ENCODE data around the gene NELFE. TPM values are rescaled to one million over a fixed set of nuclear protein-coding genes. Genes with fewer than 3 reads are reported as not detected.

NELFE gene
- total RNA-seq, 4 donors from 2014 or later, result 58.8 to 96.6 (median 68.5) TPM

DNA sequence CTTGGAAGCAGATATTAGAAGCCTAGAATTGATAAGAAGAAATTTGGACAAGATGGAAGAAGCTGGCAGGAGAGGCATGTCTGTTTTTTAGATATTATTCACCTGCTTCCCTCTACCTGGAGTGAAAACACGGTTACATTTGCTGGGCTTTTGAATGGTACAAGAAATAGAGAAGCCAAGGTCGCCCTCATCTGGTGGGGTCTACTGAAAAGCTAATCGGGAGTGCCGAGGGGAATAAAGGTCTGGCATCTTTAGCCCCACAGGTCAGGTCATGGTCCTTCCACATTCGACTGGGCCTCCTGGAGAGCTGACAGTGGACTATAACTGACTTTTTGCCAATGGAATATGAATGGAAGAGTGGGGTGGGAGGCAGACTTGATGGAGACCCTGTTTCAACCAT lies 35.8 kb downstream of the NELFE start:
- TF ChIP-seq, protein P1, sequence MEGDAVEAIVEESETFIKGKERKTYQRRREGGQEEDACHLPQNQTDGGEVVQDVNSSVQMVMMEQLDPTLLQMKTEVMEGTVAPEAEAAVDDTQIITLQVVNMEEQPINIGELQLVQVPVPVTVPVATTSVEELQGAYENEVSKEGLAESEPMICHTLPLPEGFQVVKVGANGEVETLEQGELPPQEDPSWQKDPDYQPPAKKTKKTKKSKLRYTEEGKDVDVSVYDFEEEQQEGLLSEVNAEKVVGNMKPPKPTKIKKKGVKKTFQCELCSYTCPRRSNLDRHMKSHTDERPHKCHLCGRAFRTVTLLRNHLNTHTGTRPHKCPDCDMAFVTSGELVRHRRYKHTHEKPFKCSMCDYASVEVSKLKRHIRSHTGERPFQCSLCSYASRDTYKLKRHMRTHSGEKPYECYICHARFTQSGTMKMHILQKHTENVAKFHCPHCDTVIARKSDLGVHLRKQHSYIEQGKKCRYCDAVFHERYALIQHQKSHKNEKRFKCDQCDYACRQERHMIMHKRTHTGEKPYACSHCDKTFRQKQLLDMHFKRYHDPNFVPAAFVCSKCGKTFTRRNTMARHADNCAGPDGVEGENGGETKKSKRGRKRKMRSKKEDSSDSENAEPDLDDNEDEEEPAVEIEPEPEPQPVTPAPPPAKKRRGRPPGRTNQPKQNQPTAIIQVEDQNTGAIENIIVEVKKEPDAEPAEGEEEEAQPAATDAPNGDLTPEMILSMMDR (IDR thresholded peaks at IDR 0.05; ENCODE audit: low read depth), result no peak

DNA sequence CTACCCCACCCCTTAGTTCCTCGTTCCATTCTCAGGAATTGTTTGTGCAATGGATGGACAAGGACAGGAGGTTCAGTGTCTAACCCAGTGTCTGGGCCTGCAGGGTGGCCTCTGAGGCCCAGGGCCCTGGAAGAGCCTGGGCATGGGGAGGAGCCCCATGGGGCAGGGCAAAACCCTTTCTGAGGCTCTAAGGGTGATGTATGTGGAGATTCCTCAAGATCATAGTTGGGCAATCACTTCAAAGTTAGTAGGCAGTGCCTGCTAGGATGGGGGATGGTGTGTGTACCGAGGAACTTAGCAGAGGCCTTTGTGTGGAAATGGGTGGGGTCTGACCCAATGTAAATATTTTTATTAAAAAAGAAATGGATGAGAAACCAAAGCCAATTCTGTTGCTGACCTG lies 38.0 kb downstream of the NELFE start:
- TF ChIP-seq, protein P1 (IDR thresholded peaks at IDR 0.05; ENCODE audit: low read depth), result no peak

DNA sequence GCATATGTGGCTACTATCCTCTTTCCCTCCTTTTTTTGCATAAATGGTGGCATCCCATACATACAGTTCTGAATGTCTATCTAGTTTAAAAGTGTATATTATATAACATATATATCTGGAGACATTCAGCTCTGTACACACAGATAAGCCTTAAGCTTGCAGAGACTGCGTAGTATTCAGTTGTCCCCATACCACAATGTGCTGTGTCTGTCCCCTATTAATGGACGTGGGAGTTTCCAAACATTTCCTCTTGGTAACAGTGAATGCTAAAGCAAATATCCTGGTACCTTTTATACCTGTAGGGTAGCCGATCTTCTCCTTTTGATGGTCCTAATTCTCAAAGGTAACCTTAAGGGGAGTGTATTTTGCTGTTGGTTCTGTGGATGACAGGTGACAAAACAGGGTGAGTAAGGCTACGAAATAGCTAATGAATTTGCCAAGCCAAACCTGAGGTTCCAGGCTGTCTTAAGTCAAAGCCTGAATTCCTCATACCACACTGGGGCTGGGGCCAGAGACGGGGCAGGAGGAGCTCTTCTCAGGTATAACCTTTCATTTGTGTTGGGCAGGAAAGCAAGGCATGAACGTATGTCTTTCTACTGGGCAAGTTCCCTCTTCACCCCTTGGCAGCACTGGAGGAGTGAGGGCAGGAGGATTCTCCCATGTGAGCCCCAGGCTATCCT lies 39.0 kb downstream of the NELFE start:
- TF ChIP-seq, protein P1 (IDR thresholded peaks at IDR 0.05; ENCODE audit: low read depth), result no peak

DNA sequence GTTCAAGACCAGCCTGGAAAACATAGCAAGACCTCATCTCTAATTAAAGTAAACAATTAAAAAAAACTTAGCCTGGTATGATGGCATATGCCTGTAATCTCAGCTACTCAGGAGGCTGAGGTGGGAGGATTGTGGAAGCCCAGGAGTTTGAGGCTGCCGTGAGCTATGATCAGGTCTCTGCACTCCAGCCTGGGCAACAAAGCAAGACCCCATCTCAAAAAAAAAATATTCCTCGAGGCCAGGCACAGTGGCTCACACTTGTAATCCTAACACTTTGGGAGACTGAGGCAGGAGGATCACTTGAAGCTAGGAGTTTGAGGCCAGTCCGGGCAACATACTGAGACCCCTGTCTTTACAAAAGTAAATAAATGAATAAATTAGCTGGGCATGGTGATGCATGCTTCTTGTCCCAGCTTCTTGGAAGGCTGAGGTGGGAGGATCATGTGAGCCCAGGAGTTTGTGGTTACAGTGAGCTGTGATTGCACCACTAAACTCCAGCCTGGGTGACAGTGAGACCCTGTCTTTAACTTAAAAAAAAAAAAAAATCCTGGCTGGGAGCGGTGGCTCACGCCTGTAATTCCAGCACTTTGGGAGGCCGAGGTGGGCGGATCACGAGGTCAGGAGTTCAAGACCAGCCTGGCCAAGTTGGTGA lies 40.6 kb downstream of the NELFE start:
- TF ChIP-seq, protein P1 (IDR thresholded peaks at IDR 0.05; ENCODE audit: low read depth), result no peak

DNA sequence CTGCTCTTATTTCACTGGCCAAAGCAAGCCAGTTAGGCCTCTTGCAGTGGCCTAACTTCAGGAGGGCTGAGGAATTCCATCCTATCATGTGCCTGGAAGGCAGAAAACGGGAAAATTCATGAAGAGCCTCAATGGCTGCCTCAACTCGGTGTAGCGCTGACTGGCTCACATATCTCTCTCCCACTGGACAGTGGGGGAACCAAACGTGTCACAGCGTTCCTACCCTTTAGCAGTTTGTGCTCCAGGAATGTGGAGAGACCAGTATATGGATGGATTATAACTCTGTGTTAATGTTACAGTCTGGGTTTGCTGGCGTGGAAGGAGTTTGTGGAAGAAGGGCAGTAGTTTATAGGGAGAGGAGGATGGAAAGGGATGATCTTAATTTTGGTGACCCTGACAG lies 43.0 kb downstream of the NELFE start:
- TF ChIP-seq, protein P1 (IDR thresholded peaks at IDR 0.05; ENCODE audit: low read depth), result no peak

DNA sequence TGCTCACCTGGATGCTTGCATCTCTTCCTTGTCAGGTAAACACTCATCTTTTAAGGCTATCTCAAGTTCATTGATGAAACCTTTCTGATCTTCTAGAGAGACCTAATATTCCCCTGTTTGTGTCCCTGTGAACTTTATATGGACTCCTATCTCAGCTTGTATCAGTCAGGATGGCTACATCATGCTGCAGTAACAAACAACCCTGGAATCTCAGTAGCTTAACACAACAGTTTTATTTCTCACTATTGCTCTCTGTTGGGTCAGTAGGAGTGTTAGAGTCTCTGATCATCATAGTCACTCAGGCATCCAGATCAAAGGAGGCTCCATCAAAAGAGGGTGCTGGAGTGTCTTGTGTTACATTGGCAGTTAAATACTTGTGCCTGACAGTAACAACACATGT lies 43.4 kb downstream of the NELFE start:
- TF ChIP-seq, protein P1 (IDR thresholded peaks at IDR 0.05; ENCODE audit: low read depth), result no peak

DNA sequence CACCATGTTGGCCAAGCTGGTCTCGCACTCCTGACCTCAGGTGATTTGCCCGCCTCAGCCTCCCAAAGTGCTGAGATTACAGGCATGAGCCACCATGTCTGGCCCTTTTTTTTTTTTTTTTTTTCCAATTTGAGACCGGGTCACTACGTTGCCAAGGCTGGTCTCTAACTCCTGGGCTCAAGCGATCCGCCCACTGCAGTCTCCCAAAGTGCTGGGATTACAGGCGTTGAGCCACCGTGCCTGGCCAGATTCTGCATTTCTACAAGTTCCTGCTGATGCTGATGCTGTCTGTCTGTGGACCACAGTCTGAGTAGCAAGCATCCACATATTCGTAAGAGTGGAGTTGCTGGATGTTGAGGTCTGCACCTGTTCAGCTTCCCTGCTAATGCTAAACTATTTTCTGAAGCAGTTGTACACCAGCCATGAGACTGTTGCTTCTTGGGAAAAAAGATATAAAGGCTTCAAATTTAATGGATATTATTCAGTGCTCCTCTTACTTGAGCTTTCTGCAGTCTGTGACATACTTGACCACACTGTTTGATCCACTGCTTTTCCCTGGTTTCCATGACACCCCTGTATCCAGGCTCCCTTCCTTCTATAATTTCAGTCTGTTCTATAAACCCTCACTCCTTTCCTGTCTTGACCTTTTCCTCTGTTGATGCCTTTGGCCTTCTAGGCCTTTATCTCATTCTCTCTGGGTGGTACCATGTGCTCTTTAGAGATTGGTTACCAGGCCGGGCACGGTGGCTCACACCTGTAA lies 46.8 kb downstream of the NELFE start:
- TF ChIP-seq, protein P1 (IDR thresholded peaks at IDR 0.05; ENCODE audit: low read depth), result no peak
